HCT116 (cell line): Measurements from ENCODE around the gene EHD1. TPM values are rescaled to one million over a fixed set of nuclear protein-coding genes. Genes with fewer than 3 reads are reported as not detected.
A peak's percentile ranks its signal among the peaks of the same experiment; 100 is the strongest.

Experiments used
- ATAC-seq: fragments of 200-7000 bp; cut with Tn5 transposase; 2 replicates; pipeline ENCODE4 v1.9.1; 2020; ENCODE audit warnings: mild to moderate bottlenecking, moderate library complexity
- BruUV-seq: library from RNA; stranded (reverse); fragments of 400-500 nt; replicated peaks from 2 replicates; lab custom pipeline; 2021; lab: Mats Ljungman, UMichigan
- CTCF ChIA-PET: fragments of 300-600 bp; sonication (Branson Sonifier 250); formaldehyde crosslinking; loops from one replicate; lab custom pipeline; 2021; ENCODE audit warnings: antibody characterized with exemption; lab: Charles Lee
- POLR2A ChIA-PET: fragments of 300-600, 350-600 bp; sonication (Branson Sonifier 250); formaldehyde crosslinking; loops from one replicate; lab custom pipeline; 2021; ENCODE audit warnings: antibody characterized with exemption; lab: Charles Lee
- RAD21 ChIA-PET, 2 experiments: fragments of 300-600 bp; sonication (Branson Sonifier 250); formaldehyde crosslinking; loops; one replicate each; lab custom pipeline; 2023; ENCODE audit warnings: low total read pairs in 2 of 2; ENCODE audit not compliant: uncharacterized antibody in 2 of 2, unreplicated experiment in 2 of 2, low non-redundant PET in 1 of 2; lab: Charles Lee
- DNase-seq: peaks from one replicate; pipeline ENCODE4 v3.0.0-alpha.2; 2010; ENCODE audit warnings: low read depth, low spot score
- H2AFZ ChIP-seq: fragments of 200-600 bp; shearing (Covaris generic), sonication (generic); 2 replicates; pipeline ENCODE4 v1.6.1; 2017; ENCODE audit warnings: low read depth, mixed run types, mixed read lengths, antibody characterized with exemption, low read length; ENCODE audit not compliant: poor library complexity, severe bottlenecking
- H3K27ac ChIP-seq: 2 replicates; pipeline ENCODE4 v1.5.1; 2012; ENCODE audit warnings: low read depth, low read length
- H3K27me3 ChIP-seq: fragments of 200-600 bp; sonication (generic); 2 replicates; pipeline ENCODE4 v1.6.1; 2016; ENCODE audit warnings: mixed run types, low read length, mixed read lengths; ENCODE audit not compliant: insufficient read depth
- H3K36me3 ChIP-seq, 2 experiments: fragments of 200-500 bp in 1 of 2; fragments of 200-600 bp in 1 of 2; sonication (Bioruptor generic) in 1 of 2; sonication (generic) in 1 of 2; 2 replicates each; pipeline versions ENCODE4 v1.5.1 to v1.6.1; 2014 to 2016; ENCODE audit warnings: low read length in 2 of 2, inconsistent platforms in 1 of 2, mixed read lengths in 1 of 2, mixed run types in 1 of 2; ENCODE audit not compliant: insufficient read depth in 2 of 2, control insufficient read depth in 1 of 2
- H3K4me1 ChIP-seq, 2 experiments: fragments of 200-600 bp in 1 of 2; sonication (generic) in 1 of 2; 2 replicates each; pipeline versions ENCODE4 v1.5.1 to v1.6.1; 2012 to 2017; ENCODE audit warnings: low read length in 2 of 2, inconsistent platforms in 1 of 2, mild to moderate bottlenecking in 1 of 2, mixed read lengths in 1 of 2, mixed run types in 1 of 2, moderate library complexity in 1 of 2; ENCODE audit not compliant: insufficient read depth in 2 of 2, control insufficient read depth in 1 of 2
- H3K4me2 ChIP-seq: fragments of 200-600 bp; sonication (generic); 2 replicates; pipeline ENCODE4 v1.6.1; 2017; ENCODE audit warnings: mixed run types, low read length, mixed read lengths
- H3K4me3 ChIP-seq, 2 experiments: fragments of 200-600 bp in 1 of 2; sonication (generic) in 1 of 2; replicated peaks in 1 of 2; 2 replicates each; pipeline ENCODE4 v1.5.1; 2011 to 2016; ENCODE audit warnings: low read length in 2 of 2, control low read depth in 1 of 2, low read depth in 1 of 2, mild to moderate bottlenecking in 1 of 2, mixed read lengths in 1 of 2, mixed run types in 1 of 2
- H3K79me2 ChIP-seq: fragments of 200-600 bp; sonication (generic); 2 replicates; pipeline ENCODE4 v1.6.1; 2017; ENCODE audit warnings: mild to moderate bottlenecking, mixed run types, low read length, moderate library complexity, mixed read lengths; ENCODE audit not compliant: insufficient read depth
- H3K9ac ChIP-seq: fragments of 200-600 bp; sonication (generic); 2 replicates; pipeline ENCODE4 v1.6.1; 2016; ENCODE audit warnings: low read length, mixed read lengths
- H3K9me2 ChIP-seq: fragments of 200-600 bp; sonication (generic), shearing (Covaris generic); 2 replicates; pipeline ENCODE4 v1.6.1; 2017; ENCODE audit warnings: mixed run types, mild to moderate bottlenecking, moderate library complexity; ENCODE audit not compliant: insufficient read depth
- H3K9me3 ChIP-seq, 2 experiments: fragments of 200-500 bp in 1 of 2; fragments of 200-600 bp in 1 of 2; sonication (Bioruptor generic) in 1 of 2; sonication (generic) in 1 of 2; 2 replicates each; pipeline ENCODE4 v1.6.1; 2014 to 2017; ENCODE audit warnings: low read length in 2 of 2, mixed read lengths in 2 of 2, inconsistent platforms in 1 of 2, low read depth in 1 of 2, mild to moderate bottlenecking in 1 of 2, mixed run types in 1 of 2, moderate library complexity in 1 of 2; ENCODE audit not compliant: control insufficient read depth in 1 of 2, insufficient read depth in 1 of 2
- H4K20me1 ChIP-seq: fragments of 200-600 bp; sonication (generic), shearing (Covaris generic); 2 replicates; pipeline ENCODE4 v1.6.1; 2017; ENCODE audit warnings: mixed run types, mild to moderate bottlenecking, moderate library complexity; ENCODE audit not compliant: insufficient read depth
- EGR1 ChIP-seq: IDR thresholded peaks from 2 replicates; pipeline ENCODE4 v1.6.1; 2012; ENCODE audit warnings: low read depth
- EZH2phosphoT487 ChIP-seq: fragments of 200-600 bp; IDR thresholded peaks from 2 replicates; pipeline ENCODE4 v1.6.1; 2018; ENCODE audit warnings: antibody characterized with exemption, borderline replicate concordance
- JUND ChIP-seq: IDR thresholded peaks from 2 replicates; pipeline ENCODE4 v1.6.1; 2012
- POLR2A ChIP-seq: IDR thresholded peaks from 2 replicates; pipeline ENCODE4 v1.7.0; 2011; ENCODE audit warnings: borderline replicate concordance; ENCODE audit not compliant: insufficient read depth, insufficient read length; ENCODE audit errors: extremely low read depth
- RAD21 ChIP-seq: IDR thresholded peaks from 2 replicates; pipeline ENCODE4 v1.6.1; 2012; ENCODE audit warnings: low read depth, mild to moderate bottlenecking
- SIN3A ChIP-seq: IDR thresholded peaks from 2 replicates; pipeline ENCODE4 v1.6.1; 2012; ENCODE audit warnings: low read depth
- SRF ChIP-seq: IDR thresholded peaks from 2 replicates; pipeline ENCODE4 v1.6.1; 2012; ENCODE audit warnings: low read depth
- YY1 ChIP-seq: IDR thresholded peaks from 2 replicates; pipeline ENCODE4 v1.6.1; 2011; ENCODE audit warnings: low read length, low read depth, moderate library complexity, mild to moderate bottlenecking; ENCODE audit not compliant: insufficient replicate concordance; ENCODE audit errors: extremely low read depth
- ZNF274 ChIP-seq: fragments of 200-500 bp; sonication (Bioruptor generic); IDR thresholded peaks from 2 replicates; pipeline ENCODE4 v1.6.1; 2014; ENCODE audit warnings: mild to moderate bottlenecking, low read depth, low read length, inconsistent platforms
- intact Hi-C: fragments of 100-400 bp; cut with micrococcal nuclease; formaldehyde crosslinking; loops from 2 replicates; pipeline ENCODE4 v1.10.0; 2022
- total RNA-seq: library from RNA; stranded (reverse); gene quantifications from one replicate; pipeline ENCODE4 v1.2.1, GENCODE V29; 2021; ENCODE audit not compliant: unreplicated experiment
- TF ChIP-seq, protein P1 (sequence below): IDR thresholded peaks from 2 replicates; pipeline ENCODE4 v1.6.1; 2011; ENCODE audit warnings: mild to moderate bottlenecking, low read length, moderate library complexity; ENCODE audit not compliant: insufficient replicate concordance; ENCODE audit errors: extremely low read depth
- TF ChIP-seq, protein P2 (sequence below): IDR thresholded peaks from 2 replicates; pipeline ENCODE4 v1.6.1; 2012
- TF ChIP-seq, protein P3 (sequence below), 3 experiments: fragments of 200-600 bp in 1 of 3; sonication (generic) in 1 of 3; IDR thresholded peaks in 2 of 3; conservative IDR thresholded peaks in 1 of 3; 2 replicates each; pipeline ENCODE4 v1.5.1; 2012 to 2017; ENCODE audit warnings: low read depth in 2 of 3, low read length in 2 of 3, antibody characterized with exemption in 1 of 3, borderline replicate concordance in 1 of 3, control low read depth in 1 of 3, mild to moderate bottlenecking in 1 of 3, mixed read lengths in 1 of 3, mixed run types in 1 of 3, moderate library complexity in 1 of 3; ENCODE audit not compliant: insufficient read depth in 1 of 3

EHD1 gene
- total RNA-seq, 1 experiment from 2014 or later = 48.1 TPM

DNA sequence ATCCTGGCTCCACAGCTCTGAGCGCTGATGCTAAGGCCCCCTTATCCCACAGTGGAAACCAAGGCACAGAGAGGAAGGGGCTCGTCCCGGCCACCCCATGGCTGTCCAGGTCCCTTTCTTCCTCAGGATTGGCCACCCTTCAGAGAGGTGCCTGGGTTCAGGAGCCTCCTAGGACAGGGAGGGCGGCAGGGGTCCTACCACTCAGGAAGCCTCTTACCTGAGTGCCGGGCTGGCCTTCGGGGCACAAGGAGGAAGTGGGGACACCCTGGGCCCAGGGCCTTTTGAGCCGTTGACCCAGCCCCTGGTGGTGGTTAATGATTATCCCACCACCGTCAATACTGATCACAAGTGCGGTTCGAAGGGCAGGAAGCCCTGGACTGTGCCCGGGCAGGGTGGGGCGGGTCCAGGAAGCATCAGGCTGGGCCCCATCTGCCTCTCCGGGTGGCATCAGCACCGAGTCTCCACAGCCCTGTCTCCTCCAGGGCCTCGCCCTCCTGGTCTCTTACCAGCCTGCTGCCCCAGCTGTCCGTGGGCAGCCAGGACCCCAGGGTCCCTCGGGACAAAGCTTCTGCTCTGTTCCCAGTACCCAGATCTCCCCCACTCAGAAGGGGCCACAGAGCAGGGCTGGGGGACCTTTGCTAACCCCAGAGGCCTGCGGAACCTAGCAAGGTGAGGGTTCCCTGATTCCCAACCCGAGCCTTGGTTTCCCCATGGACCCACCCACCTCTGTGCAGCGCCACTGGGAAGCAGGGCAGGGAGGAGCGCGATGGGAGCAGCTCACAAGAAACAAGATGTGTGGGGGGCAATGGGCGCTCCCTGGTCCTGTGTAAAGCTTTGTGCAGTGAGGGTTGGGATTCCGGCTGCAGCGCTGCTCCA lies 15.0 kb upstream of the EHD1 start:
- Histone ChIP-seq H3K4me1 (peaks cover 0 to 24% of the 10 kb centered on the region in 2 experiments; a peak in 3 of 4 replicates), H3K9ac (no peak overlapping the region), H3K79me2 (no peaks in the 10 kb centered on the region)
- DNase-seq = no peak
- no TSS peak for BruUV-seq
- TF ChIP-seq SRF (no peak), SIN3A (no peak)
- TF ChIP-seq, protein P1, sequence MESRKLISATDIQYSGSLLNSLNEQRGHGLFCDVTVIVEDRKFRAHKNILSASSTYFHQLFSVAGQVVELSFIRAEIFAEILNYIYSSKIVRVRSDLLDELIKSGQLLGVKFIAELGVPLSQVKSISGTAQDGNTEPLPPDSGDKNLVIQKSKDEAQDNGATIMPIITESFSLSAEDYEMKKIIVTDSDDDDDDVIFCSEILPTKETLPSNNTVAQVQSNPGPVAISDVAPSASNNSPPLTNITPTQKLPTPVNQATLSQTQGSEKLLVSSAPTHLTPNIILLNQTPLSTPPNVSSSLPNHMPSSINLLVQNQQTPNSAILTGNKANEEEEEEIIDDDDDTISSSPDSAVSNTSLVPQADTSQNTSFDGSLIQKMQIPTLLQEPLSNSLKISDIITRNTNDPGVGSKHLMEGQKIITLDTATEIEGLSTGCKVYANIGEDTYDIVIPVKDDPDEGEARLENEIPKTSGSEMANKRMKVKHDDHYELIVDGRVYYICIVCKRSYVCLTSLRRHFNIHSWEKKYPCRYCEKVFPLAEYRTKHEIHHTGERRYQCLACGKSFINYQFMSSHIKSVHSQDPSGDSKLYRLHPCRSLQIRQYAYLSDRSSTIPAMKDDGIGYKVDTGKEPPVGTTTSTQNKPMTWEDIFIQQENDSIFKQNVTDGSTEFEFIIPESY = no peak
- TF ChIP-seq, all 23 proteins: peak for 0
- intact Hi-C loops = loop anchor here (1.0 kb wide), 1 partner anchor 46 kb away; no protein-coding TSS in a partner anchor
- Histone ChIP-seq H2AFZ (no peak overlapping the region), H3K4me3 (no peak overlapping the region), H4K20me1 (no peaks in the 10 kb centered on the region), H3K9me3 (no peaks in the 10 kb centered on the region), H3K27me3 (no peaks in the 10 kb centered on the region), H3K27ac (no peak overlapping the region; the same call in 1 of the 2 replicates), H3K9me2 (no peaks in the 10 kb centered on the region), H3K36me3 (no peaks in the 10 kb centered on the region), H3K4me2 (0 out of 2 replicates have a peak overlapping the region, but pooled peaks have one; percentile 13)
- POLR2A ChIA-PET = no interaction called here
- RAD21 ChIA-PET = interaction anchor here in 1 of 2 experiments (1.3 kb wide), 1 partner anchor 45 kb away, joined by 4 read pairs; no protein-coding TSS in a partner anchor
- CTCF ChIA-PET = interaction anchor here (0.8 to 10.8 kb wide), 3 partner anchors 38 to 106 kb away, joined by 3 to 112 read pairs (median 3); no protein-coding TSS in a partner anchor
- ATAC-seq = no peak

DNA sequence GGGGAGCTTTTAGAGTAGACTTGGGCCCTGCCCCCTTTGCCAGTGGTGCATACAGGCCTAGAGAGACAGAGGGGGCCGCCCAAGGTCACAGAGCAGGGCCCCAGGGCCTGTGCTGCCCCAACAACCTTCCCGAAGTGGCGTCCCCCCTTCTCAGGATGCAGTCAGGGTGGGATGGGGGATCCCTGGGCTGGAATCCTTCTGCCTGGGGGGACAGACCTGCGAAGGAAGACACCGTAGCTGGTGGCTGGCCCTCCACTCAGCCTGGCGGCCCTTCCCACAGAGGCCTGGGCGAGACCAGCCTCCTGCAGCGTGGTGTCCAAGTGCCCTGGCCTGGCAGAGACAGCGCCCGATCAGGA lies 14.4 kb upstream of the EHD1 start:
- POLR2A ChIA-PET = no interaction called here
- Histone ChIP-seq H4K20me1 (no peaks in the 10 kb centered on the region), H2AFZ (no peak overlapping the region), H3K27ac (no peak overlapping the region), H3K9me3 (no peaks in the 10 kb centered on the region), H3K79me2 (no peaks in the 10 kb centered on the region), H3K27me3 (no peaks in the 10 kb centered on the region), H3K4me2 (no peak overlapping the region), H3K9me2 (no peaks in the 10 kb centered on the region), H3K4me1 (peaks cover 4 to 30% of the 10 kb centered on the region in 2 experiments; a peak in 3 of 4 replicates), H3K9ac (no peak overlapping the region), H3K4me3 (no peak overlapping the region), H3K36me3 (no peaks in the 10 kb centered on the region)
- RAD21 ChIA-PET = interaction anchor here in 1 of 2 experiments (0.6 kb wide), 1 partner anchor 73 kb away, joined by 3 read pairs; no protein-coding TSS in a partner anchor
- no peak for DNase-seq
- no peak for ATAC-seq
- no TSS peak for BruUV-seq
- intact Hi-C loops = no loop called here
- CTCF ChIA-PET = interaction anchor here (0.9 to 10.8 kb wide), 2 partner anchors 44 to 229 kb away, joined by 3 to 112 read pairs; partner anchors contain the start of genes FAU and MRPL49
- no peak for TF ChIP-seq EZH2phosphoT487
- no peak for TF ChIP-seq ZNF274
- TF ChIP-seq, protein P2, sequence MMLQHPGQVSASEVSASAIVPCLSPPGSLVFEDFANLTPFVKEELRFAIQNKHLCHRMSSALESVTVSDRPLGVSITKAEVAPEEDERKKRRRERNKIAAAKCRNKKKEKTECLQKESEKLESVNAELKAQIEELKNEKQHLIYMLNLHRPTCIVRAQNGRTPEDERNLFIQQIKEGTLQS = no peak
- no peak for TF ChIP-seq SIN3A
- TF ChIP-seq POLR2A = no peak
- TF ChIP-seq RAD21 = no peak
- TF ChIP-seq JUND = no peak
- TF ChIP-seq, protein P3, sequence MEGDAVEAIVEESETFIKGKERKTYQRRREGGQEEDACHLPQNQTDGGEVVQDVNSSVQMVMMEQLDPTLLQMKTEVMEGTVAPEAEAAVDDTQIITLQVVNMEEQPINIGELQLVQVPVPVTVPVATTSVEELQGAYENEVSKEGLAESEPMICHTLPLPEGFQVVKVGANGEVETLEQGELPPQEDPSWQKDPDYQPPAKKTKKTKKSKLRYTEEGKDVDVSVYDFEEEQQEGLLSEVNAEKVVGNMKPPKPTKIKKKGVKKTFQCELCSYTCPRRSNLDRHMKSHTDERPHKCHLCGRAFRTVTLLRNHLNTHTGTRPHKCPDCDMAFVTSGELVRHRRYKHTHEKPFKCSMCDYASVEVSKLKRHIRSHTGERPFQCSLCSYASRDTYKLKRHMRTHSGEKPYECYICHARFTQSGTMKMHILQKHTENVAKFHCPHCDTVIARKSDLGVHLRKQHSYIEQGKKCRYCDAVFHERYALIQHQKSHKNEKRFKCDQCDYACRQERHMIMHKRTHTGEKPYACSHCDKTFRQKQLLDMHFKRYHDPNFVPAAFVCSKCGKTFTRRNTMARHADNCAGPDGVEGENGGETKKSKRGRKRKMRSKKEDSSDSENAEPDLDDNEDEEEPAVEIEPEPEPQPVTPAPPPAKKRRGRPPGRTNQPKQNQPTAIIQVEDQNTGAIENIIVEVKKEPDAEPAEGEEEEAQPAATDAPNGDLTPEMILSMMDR (IDR thresholded peaks at IDR 0.05 in 2 of 3, conservative IDR thresholded peaks at IDR 0.05 in 1 of 3; ENCODE audit: borderline replicate concordance in 1 of 3, insufficient read depth in 1 of 3, low read depth in 2 of 3, low read length in 2 of 3) = no peak
- no peak for TF ChIP-seq EGR1
- no peak for TF ChIP-seq YY1
